SK-N-SH treated with all-trans-retinoic acid at 6 μM for 48 hours (cell line): ENCODE measurements around the gene MICOS13.

ENCODE experiments used
- ATAC-seq: fragments of 200-7000 bp; cut with Tn5 transposase; 3 replicates; pipeline ENCODE4 v1.9.1; 2020; ENCODE audit warnings: mild to moderate bottlenecking, moderate library complexity
- ARNTL ChIP-seq: fragments of 450-650 bp; formaldehyde crosslinking; IDR thresholded peaks from 2 replicates; pipeline ENCODE4 v1.5.0; 2020; ENCODE audit warnings: low read depth, mild to moderate bottlenecking, moderate library complexity, borderline replicate concordance
- BACH2 ChIP-seq: fragments of 250-450 bp; sonication (Bioruptor Pico); IDR thresholded peaks from 2 replicates; pipeline ENCODE4 v1.9.0; 2021; ENCODE audit warnings: mild to moderate bottlenecking, borderline replicate concordance
- CREB5 ChIP-seq: fragments of 250-450 bp; sonication (Bioruptor Pico); IDR thresholded peaks from 2 replicates; pipeline ENCODE4 v1.5.1; 2020; ENCODE audit warnings: low read depth, mild to moderate bottlenecking, moderate library complexity
- CSDC2 ChIP-seq: fragments of 250-450 bp; sonication (Bioruptor Pico); IDR thresholded peaks from 2 replicates; pipeline ENCODE4 v1.5.0; 2020; ENCODE audit warnings: mild to moderate bottlenecking, moderate library complexity
- CSRNP3 ChIP-seq: fragments of 250-450 bp; sonication (Bioruptor Pico); IDR thresholded peaks from 2 replicates; pipeline ENCODE4 v1.5.1; 2021; ENCODE audit warnings: mild to moderate bottlenecking, moderate library complexity
- ESRRG ChIP-seq: fragments of 250-450 bp; sonication (Bioruptor Pico); IDR thresholded peaks from 2 replicates; pipeline ENCODE4 v1.6.1; 2021; ENCODE audit warnings: mild to moderate bottlenecking
- GLIS3 ChIP-seq: fragments of 250-450 bp; sonication (Bioruptor Pico); IDR thresholded peaks from 2 replicates; pipeline ENCODE4 v1.5.0; 2020; ENCODE audit warnings: mild to moderate bottlenecking, moderate library complexity
- ISL1 ChIP-seq: fragments of 250-450 bp; sonication (Bioruptor Pico); IDR thresholded peaks from 2 replicates; pipeline ENCODE4 v2.1.2; 2022; ENCODE audit warnings: mild to moderate bottlenecking, moderate library complexity
- OSR1 ChIP-seq: fragments of 250-450 bp; sonication (Bioruptor Pico); IDR thresholded peaks from 2 replicates; pipeline ENCODE4 v1.8.0; 2022; ENCODE audit warnings: moderate library complexity, mild to moderate bottlenecking, inconsistent platforms
- PATZ1 ChIP-seq: fragments of 250-450 bp; sonication (Bioruptor Pico); IDR thresholded peaks from 2 replicates; pipeline ENCODE4 v1.8.0; 2020; ENCODE audit warnings: mild to moderate bottlenecking, moderate library complexity, borderline replicate concordance
- POU6F1 ChIP-seq: fragments of 250-450 bp; sonication (Bioruptor Pico); IDR thresholded peaks from 2 replicates; pipeline ENCODE4 v1.8.0; 2021; ENCODE audit warnings: low read depth, mild to moderate bottlenecking, moderate library complexity, borderline replicate concordance
- PPARA ChIP-seq: fragments of 250-450 bp; sonication (Bioruptor Pico); IDR thresholded peaks from 2 replicates; pipeline ENCODE4 v1.5.0; 2020; ENCODE audit warnings: mild to moderate bottlenecking, borderline replicate concordance
- RARB ChIP-seq: fragments of 250-450 bp; sonication (Bioruptor Pico); IDR thresholded peaks from 2 replicates; pipeline ENCODE4 v1.8.0; 2021; ENCODE audit warnings: mild to moderate bottlenecking, moderate library complexity
- SNAI2 ChIP-seq: fragments of 250-450 bp; sonication (Bioruptor Pico); IDR thresholded peaks from 2 replicates; pipeline ENCODE4 v1.5.0; 2020; ENCODE audit warnings: mild to moderate bottlenecking, moderate library complexity
- TCF4 ChIP-seq: fragments of 250-450 bp; sonication (Bioruptor Pico); IDR thresholded peaks from 2 replicates; pipeline ENCODE4 v1.8.0; 2021; ENCODE audit warnings: mild to moderate bottlenecking, moderate library complexity, borderline replicate concordance
- TOX ChIP-seq: fragments of 250-450 bp; sonication (Bioruptor Pico); IDR thresholded peaks from 2 replicates; pipeline ENCODE4 v1.8.0; 2021; ENCODE audit warnings: mild to moderate bottlenecking, moderate library complexity, borderline replicate concordance
- TSHZ2 ChIP-seq: fragments of 250-450 bp; sonication (Bioruptor Pico); IDR thresholded peaks from 2 replicates; pipeline ENCODE4 v1.5.0; 2020; ENCODE audit warnings: mild to moderate bottlenecking, moderate library complexity
- ZC3H10 ChIP-seq: fragments of 250-450 bp; sonication (Bioruptor Pico); IDR thresholded peaks from 2 replicates; pipeline ENCODE4 v1.5.1; 2021; ENCODE audit warnings: mild to moderate bottlenecking, moderate library complexity
- ZFP3 ChIP-seq: fragments of 250-450 bp; sonication (Bioruptor Pico); IDR thresholded peaks from 2 replicates; pipeline ENCODE4 v1.5.0; 2020; ENCODE audit warnings: mild to moderate bottlenecking, moderate library complexity
- ZFP30 ChIP-seq: fragments of 450-650 bp; formaldehyde crosslinking; IDR thresholded peaks from 2 replicates; pipeline ENCODE4 v1.5.0; 2022; ENCODE audit warnings: mild to moderate bottlenecking, moderate library complexity
- ZNF565 ChIP-seq: fragments of 450-650 bp; formaldehyde crosslinking; conservative IDR thresholded peaks from 2 replicates; pipeline ENCODE4 v1.5.0; 2020; ENCODE audit warnings: low read depth, mild to moderate bottlenecking, moderate library complexity
- ZNF70 ChIP-seq: fragments of 450-650 bp; formaldehyde crosslinking; IDR thresholded peaks from 2 replicates; pipeline ENCODE4 v1.5.0; 2020; ENCODE audit warnings: mild to moderate bottlenecking, moderate library complexity
- ZNF8 ChIP-seq: fragments of 450-650 bp; formaldehyde crosslinking; IDR thresholded peaks from 2 replicates; pipeline ENCODE4 v1.5.0; 2020; ENCODE audit warnings: mild to moderate bottlenecking, moderate library complexity

Gene MICOS13

GRCh38 chr19:5672708-5673459 is 7.4 kb downstream of the MICOS13 start:
- TF ChIP-seq ZNF8 (CRISPR knock-in tag): no peak
- no peak for TF ChIP-seq ESRRG (CRISPR knock-in tag)
- TF ChIP-seq CREB5: no peak
- TF ChIP-seq SNAI2: no peak
- no peak for TF ChIP-seq ZFP30 (CRISPR knock-in tag)
- TF ChIP-seq ARNTL (CRISPR knock-in tag): no peak
- no peak for TF ChIP-seq ISL1 (CRISPR knock-in tag)
- TF ChIP-seq ZNF565 (CRISPR knock-in tag): no peak
- no peak for TF ChIP-seq OSR1 (CRISPR knock-in tag)

GRCh38 chr19:5671600-5671999 is 8.7 kb downstream of the MICOS13 start:
- TF ChIP-seq TOX (CRISPR knock-in tag): no peak
- no peak for TF ChIP-seq ZC3H10
- TF ChIP-seq ZNF565 (CRISPR knock-in tag): no peak
- TF ChIP-seq TCF4 (CRISPR knock-in tag): no peak
- no peak for TF ChIP-seq GLIS3 (CRISPR knock-in tag)
- no peak for TF ChIP-seq PPARA (CRISPR knock-in tag)
- TF ChIP-seq CSDC2 (CRISPR knock-in tag): no peak
- TF ChIP-seq ESRRG (CRISPR knock-in tag): no peak
- TF ChIP-seq BACH2: no peak
- no peak for TF ChIP-seq CSRNP3 (CRISPR knock-in tag)
- no peak for TF ChIP-seq ZFP3
- no peak for TF ChIP-seq CREB5
- no peak for TF ChIP-seq POU6F1 (CRISPR knock-in tag)
- TF ChIP-seq OSR1 (CRISPR knock-in tag): no peak
- no peak for TF ChIP-seq ZNF8 (CRISPR knock-in tag)
- TF ChIP-seq ZNF70 (CRISPR knock-in tag): no peak
- no peak for TF ChIP-seq ISL1 (CRISPR knock-in tag)
- ATAC-seq: no peak

More at GRCh38 chr19:5672708-5673459, 7.4 kb downstream of the MICOS13 start:
- ATAC-seq: no peak

GRCh38 chr19:5669212-5669611 is 11.1 kb downstream of the MICOS13 start:
- no peak for ATAC-seq
- TF ChIP-seq OSR1 (CRISPR knock-in tag): no peak
- TF ChIP-seq CSDC2 (CRISPR knock-in tag): no peak
- no peak for TF ChIP-seq CREB5
- TF ChIP-seq ZNF8 (CRISPR knock-in tag): no peak
- TF ChIP-seq RARB: no peak
- TF ChIP-seq POU6F1 (CRISPR knock-in tag): no peak
- no peak for TF ChIP-seq PATZ1 (CRISPR knock-in tag)
- no peak for TF ChIP-seq TSHZ2 (CRISPR knock-in tag)
